ENCODE results near the gene TCEAL8.

The TCEAL8 gene

DNA sequence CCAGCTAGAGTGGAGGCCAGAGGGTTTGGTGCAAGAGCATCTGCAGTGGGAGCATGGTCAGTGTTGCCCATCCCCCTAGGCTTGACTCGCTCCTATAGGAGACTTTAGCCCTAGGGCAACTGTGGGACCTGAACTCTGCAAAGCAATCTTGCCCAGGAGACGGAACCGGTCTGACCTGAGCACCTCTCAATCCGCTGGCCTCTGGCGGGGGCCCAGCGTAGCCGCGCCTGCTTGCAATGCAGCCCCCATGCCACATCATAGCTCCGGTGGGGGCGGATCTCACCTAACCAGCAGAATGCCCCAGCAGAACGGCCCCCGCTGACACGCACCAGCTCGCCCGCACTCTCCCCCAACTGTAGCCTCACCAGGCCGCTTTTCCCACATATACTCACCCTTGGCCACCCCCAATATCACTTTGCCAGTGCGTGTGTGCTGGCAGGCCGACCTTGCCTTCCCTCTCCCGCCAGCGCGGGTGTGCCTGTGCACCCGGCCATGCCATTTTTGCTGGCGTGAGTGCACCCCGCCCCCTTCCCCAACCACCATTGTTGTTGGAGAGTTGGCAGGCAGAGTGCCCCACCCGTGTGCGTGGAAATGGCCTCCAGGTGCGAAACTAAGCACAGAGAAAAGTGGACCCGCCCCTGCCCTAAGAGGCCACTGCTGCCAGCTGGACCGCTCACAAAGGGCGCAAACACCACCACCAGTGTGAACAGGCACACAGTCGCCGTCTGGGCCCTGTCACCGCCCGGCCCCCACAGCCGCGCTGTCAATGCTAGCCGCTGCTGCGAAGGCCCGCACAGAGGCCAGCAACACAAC is 34.2 kb downstream of the TCEAL8 start:
- TF ChIP-seq NFIC (IDR thresholded peaks at IDR 0.05) = no peak
- no peak for TF ChIP-seq TEAD4 (IDR thresholded peaks at IDR 0.05)
- no peak for TF ChIP-seq FOXM1 (IDR thresholded peaks at IDR 0.05; ENCODE audit: borderline replicate concordance, low read depth)
- TF ChIP-seq, protein P1, sequence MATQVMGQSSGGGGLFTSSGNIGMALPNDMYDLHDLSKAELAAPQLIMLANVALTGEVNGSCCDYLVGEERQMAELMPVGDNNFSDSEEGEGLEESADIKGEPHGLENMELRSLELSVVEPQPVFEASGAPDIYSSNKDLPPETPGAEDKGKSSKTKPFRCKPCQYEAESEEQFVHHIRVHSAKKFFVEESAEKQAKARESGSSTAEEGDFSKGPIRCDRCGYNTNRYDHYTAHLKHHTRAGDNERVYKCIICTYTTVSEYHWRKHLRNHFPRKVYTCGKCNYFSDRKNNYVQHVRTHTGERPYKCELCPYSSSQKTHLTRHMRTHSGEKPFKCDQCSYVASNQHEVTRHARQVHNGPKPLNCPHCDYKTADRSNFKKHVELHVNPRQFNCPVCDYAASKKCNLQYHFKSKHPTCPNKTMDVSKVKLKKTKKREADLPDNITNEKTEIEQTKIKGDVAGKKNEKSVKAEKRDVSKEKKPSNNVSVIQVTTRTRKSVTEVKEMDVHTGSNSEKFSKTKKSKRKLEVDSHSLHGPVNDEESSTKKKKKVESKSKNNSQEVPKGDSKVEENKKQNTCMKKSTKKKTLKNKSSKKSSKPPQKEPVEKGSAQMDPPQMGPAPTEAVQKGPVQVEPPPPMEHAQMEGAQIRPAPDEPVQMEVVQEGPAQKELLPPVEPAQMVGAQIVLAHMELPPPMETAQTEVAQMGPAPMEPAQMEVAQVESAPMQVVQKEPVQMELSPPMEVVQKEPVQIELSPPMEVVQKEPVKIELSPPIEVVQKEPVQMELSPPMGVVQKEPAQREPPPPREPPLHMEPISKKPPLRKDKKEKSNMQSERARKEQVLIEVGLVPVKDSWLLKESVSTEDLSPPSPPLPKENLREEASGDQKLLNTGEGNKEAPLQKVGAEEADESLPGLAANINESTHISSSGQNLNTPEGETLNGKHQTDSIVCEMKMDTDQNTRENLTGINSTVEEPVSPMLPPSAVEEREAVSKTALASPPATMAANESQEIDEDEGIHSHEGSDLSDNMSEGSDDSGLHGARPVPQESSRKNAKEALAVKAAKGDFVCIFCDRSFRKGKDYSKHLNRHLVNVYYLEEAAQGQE (IDR thresholded peaks at IDR 0.05; ENCODE audit: low read depth) = no peak
- no peak for TF ChIP-seq TCF12 (IDR thresholded peaks at IDR 0.05; ENCODE audit: low read depth)
- no peak for TF ChIP-seq EGR1 (IDR thresholded peaks at IDR 0.05)
- TF ChIP-seq TAF1 (IDR thresholded peaks at IDR 0.05; ENCODE audit: low read depth) = no peak
- TF ChIP-seq YY1 (IDR thresholded peaks at IDR 0.05; ENCODE audit: low read depth) = no peak
- TF ChIP-seq EP300 (IDR thresholded peaks at IDR 0.05; ENCODE audit: borderline replicate concordance) = no peak
- no peak for TF ChIP-seq RAD21 (IDR thresholded peaks at IDR 0.05; ENCODE audit: low read depth)
- no peak for TF ChIP-seq CREB1 (IDR thresholded peaks at IDR 0.05; ENCODE audit: low read depth)
- TF ChIP-seq, protein P2, sequence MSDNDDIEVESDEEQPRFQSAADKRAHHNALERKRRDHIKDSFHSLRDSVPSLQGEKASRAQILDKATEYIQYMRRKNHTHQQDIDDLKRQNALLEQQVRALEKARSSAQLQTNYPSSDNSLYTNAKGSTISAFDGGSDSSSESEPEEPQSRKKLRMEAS (IDR thresholded peaks at IDR 0.05) = no peak

DNA sequence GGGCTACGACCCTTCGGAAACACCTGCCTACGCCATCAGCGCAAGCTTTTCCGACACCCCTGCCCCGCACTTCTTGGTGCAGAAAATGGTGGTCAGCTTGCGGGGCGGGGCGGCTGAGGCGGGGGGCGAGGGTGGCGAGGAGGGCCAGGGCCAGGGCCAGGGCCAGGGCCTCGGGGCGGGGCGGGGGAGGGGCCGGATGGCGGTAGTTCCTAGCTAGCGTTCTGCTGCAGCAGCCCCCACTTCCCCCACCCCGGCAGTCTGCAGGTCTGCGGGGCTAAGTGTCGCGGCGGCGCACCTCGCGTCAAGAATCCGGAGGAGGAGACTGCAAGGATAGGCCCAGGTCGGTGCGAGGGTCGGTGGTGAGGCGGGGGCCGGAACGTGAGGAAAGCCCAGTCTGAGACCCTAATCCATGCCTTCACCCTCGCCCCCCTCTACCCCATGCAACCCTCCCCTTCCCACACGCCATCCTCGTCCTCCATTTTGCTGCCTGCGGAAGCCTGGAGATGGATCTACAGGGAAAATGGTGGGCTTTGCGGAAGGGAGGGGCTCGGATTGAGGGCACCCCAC is 39.4 kb downstream of the TCEAL8 start:
- peak; percentile 66 for TF ChIP-seq YY1 (IDR thresholded peaks at IDR 0.05; ENCODE audit: low read depth)
- no peak for TF ChIP-seq EGR1 (IDR thresholded peaks at IDR 0.05)
- no peak for TF ChIP-seq CEBPB (IDR thresholded peaks at IDR 0.05)
- no peak for TF ChIP-seq CREB1 (IDR thresholded peaks at IDR 0.05; ENCODE audit: low read depth)
- TF ChIP-seq EP300 (IDR thresholded peaks at IDR 0.05; ENCODE audit: borderline replicate concordance) = no peak

DNA sequence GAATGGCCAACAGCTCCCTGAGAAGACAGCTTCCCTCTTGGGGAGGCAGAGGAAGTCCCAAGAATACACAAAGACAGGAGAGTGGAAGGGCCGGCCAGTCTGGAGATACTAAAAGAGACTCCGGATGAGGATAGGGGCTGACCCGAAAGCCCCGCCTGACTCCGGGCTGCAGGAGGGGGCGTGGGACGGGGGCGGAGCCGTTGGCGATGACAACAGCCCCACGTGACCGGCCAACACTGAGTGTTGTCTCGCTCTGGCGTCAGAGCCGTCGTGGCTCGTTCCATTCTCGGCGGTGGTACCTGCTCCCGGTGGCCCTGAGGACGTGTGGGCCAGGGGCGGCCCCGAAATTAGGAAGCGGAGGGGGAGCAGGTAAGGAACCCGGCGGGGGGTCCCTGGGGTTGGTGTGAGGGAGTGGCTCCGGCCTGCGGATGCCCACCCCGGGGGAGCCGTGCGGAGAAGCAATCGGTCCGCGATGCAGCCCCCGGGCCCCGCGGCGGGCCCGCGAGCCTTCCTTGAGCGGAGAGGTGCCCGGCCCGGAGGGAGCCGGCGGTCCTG is 40.0 kb downstream of the TCEAL8 start, which contains the start of gene BEX4:
BEX4 (plus strand) TSS at position 239 of the 555 bp plus-strand sequence. CDS start 1,046 bp downstream, outside the sequence.
- TF ChIP-seq TEAD4 (IDR thresholded peaks at IDR 0.05) (no peak), TAF1 (IDR thresholded peaks at IDR 0.05; ENCODE audit: low read depth) (peak; percentile 70), ZBTB7A (IDR thresholded peaks at IDR 0.05; ENCODE audit: low read depth) (0 out of 2 replicates have a peak, but pooled peaks have one; percentile 17), FOXM1 (IDR thresholded peaks at IDR 0.05; ENCODE audit: borderline replicate concordance, low read depth) (no peak)
- TF ChIP-seq, protein P3, sequence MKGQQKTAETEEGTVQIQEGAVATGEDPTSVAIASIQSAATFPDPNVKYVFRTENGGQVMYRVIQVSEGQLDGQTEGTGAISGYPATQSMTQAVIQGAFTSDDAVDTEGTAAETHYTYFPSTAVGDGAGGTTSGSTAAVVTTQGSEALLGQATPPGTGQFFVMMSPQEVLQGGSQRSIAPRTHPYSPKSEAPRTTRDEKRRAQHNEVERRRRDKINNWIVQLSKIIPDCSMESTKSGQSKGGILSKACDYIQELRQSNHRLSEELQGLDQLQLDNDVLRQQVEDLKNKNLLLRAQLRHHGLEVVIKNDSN (IDR thresholded peaks at IDR 0.05) = peak; percentile 95

DNA sequence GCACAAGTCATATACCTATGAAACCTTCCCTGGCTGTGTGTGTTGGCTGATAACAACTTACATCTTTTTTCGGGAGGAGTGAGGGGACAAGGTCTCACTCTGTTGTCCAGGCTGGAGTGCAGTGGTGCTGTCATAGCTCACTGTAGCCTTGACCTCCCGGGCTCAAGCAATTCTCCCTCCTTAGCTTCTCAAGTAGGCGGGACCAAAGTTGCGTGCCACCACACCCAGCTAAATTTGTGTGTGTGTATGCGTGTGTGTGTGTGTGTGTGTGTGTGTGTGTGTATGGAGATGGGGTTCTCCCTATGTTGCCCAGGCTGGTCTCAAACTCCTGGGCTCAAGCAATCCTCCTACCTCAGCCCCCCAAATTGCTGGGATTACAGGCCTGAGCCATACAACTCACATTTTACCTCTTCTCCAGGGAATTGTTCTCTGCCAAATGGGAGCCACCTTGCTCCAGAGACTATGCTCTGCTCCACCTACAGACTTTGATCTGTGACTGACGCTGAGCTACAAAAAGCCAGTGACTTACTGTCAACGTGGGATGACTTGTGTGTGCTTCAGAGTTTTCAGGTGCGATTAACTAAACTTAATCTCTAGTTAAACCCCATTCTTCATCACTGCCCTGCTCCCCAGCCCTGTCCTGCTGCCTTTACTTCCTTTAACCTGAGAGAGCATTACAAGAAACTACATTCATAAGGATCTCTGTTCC is 42.1 kb downstream of the TCEAL8 start:
- no peak for TF ChIP-seq CEBPB (IDR thresholded peaks at IDR 0.05)
- TF ChIP-seq NFIC (IDR thresholded peaks at IDR 0.05) = no peak
- TF ChIP-seq TEAD4 (IDR thresholded peaks at IDR 0.05) = no peak
- TF ChIP-seq TCF12 (IDR thresholded peaks at IDR 0.05; ENCODE audit: low read depth) = no peak
- TF ChIP-seq YY1 (IDR thresholded peaks at IDR 0.05; ENCODE audit: low read depth) = no peak
- TF ChIP-seq TAF1 (IDR thresholded peaks at IDR 0.05; ENCODE audit: low read depth) = no peak
- TF ChIP-seq, protein P2 (IDR thresholded peaks at IDR 0.05) = no peak
- TF ChIP-seq ZBTB7A (IDR thresholded peaks at IDR 0.05; ENCODE audit: low read depth) = no peak
- TF ChIP-seq, protein P1 (IDR thresholded peaks at IDR 0.05; ENCODE audit: low read depth) = no peak
- no peak for TF ChIP-seq FOXM1 (IDR thresholded peaks at IDR 0.05; ENCODE audit: borderline replicate concordance, low read depth)
- no peak for TF ChIP-seq RAD21 (IDR thresholded peaks at IDR 0.05; ENCODE audit: low read depth)
- TF ChIP-seq CREB1 (IDR thresholded peaks at IDR 0.05; ENCODE audit: low read depth) = no peak

DNA sequence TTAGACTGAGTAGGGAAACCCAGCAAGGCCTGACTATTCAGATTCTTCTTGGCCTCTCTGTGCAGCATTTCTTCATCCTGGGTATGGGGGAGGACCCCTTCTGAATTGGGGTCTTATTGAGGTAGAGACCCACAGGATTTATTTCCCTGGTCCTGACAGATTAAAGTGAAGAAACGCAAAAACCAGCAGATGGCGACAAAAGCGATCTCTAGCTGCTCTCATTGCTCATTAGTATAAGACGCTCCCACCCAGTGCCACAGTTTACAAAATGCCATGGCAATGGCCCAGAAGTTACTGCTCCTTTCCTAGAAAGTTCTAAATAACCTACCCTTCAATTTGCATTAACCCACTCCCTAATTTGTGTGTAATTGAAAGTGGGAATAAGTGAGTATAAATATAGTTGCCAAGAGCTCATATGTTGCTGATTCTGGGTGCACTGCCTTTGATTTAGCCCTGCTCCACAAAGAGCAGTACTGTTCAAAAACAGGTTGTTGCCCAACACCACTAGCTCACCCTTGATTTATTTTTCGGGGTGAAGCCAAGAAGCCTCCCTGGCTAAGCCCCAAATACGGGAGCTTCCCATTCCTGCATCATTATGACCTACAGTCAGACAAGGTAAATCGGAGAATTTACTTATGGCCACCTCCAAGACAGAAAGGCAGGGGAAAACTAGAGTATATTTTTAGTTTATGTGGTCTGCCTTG is 43.8 kb downstream of the TCEAL8 start:
- TF ChIP-seq, protein P2 (IDR thresholded peaks at IDR 0.05) = no peak
- TF ChIP-seq RAD21 (IDR thresholded peaks at IDR 0.05; ENCODE audit: low read depth) (peak; percentile 37), EGR1 (IDR thresholded peaks at IDR 0.05) (no peak), TAF1 (IDR thresholded peaks at IDR 0.05; ENCODE audit: low read depth) (no peak), TEAD4 (IDR thresholded peaks at IDR 0.05) (no peak)
